Raji (cell line): Measurements from ENCODE around the gene TMEM59L.

Experiments used
- POLR2A ChIP-seq: IDR thresholded peaks from 2 replicates; pipeline ENCODE4 v1.6.1; 2011; ENCODE audit warnings: low read depth, low read length, control low read depth; ENCODE audit not compliant: insufficient read depth

The TMEM59L gene

GRCh38 chr19:18637673-18638630 is 25.3 kb downstream of the TMEM59L start:
- no peak for TF ChIP-seq POLR2A

- no peak for TF ChIP-seq POLR2A
Observed at GRCh38 chr19:18639706-18640243, 27.1 kb downstream of the TMEM59L start.

DNA sequence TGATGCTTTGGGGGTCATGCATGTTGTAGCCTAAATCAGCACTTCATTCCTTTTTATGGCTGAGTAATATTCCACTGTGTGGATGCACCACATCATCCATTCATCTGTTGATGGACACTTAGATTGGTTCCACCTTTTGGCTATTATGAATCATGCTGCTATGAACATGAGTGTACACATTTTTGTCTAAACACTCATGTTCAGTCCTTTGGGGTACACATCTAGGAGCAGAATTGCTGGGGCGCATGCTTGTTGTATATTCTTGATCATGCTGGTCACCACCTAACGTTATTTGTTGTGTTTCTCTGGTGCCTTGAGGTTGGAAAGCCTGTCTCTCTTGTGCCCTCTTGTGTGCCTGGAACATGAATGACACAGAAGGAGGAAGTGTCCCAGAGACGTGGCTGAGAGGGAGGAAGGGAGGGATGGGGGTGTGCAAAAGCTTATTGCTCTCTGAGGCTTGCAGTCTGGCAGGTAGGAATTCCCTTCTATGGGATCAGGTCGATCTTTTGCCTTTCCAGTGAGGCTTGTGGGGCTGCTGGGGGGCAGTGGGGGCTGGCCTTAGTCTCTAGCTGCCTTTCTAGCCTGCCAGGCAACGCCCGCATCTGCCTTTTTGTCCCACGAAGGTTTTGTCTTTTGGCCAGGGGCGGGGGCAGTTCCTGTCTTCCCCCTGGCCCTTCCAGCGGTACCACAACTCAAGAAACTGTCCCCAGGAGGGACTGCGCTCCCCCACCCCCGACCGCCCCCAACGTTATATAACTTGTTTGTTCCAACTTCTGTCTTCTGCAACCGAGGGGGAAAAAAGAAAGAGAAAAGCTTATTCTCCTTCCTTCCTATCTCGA is 31.7 kb downstream of the TMEM59L start:
- no peak for TF ChIP-seq POLR2A

DNA sequence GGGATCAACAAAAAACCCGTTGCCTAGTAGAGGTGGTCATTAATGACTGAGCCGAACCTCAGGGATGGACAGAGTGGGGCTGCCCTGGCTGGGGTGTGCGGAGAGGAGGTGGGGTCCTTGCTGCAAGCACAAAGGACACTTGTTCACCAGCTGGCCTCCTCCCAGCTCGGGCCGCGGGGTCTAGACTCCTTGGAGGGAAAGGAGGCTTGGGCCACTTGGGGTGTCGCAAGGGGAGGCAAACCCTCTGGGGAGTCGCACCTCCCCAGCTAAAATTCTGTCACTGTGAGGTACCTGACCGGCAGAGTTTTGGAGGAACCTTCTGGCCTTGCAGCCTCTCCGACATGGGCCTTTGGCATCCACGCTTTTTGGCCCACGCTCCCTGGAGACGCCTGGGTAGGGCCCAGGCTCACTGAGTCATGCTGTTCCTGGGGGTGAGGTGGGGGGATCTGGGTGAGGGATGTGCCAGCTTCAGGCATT is 32.4 kb downstream of the TMEM59L start:
- TF ChIP-seq POLR2A: no peak

- TF ChIP-seq POLR2A: no peak
Observed at GRCh38 chr19:18646535-18647370, 34.1 kb downstream of the TMEM59L start.

- no peak for TF ChIP-seq POLR2A
Observed at GRCh38 chr19:18647371-18647767, 34.7 kb downstream of the TMEM59L start.

- no peak for TF ChIP-seq POLR2A
Observed at GRCh38 chr19:18647807-18648206, 35.1 kb downstream of the TMEM59L start.

GRCh38 chr19:18648973-18649315 is 36.3 kb downstream of the TMEM59L start:
- no peak for TF ChIP-seq POLR2A

DNA sequence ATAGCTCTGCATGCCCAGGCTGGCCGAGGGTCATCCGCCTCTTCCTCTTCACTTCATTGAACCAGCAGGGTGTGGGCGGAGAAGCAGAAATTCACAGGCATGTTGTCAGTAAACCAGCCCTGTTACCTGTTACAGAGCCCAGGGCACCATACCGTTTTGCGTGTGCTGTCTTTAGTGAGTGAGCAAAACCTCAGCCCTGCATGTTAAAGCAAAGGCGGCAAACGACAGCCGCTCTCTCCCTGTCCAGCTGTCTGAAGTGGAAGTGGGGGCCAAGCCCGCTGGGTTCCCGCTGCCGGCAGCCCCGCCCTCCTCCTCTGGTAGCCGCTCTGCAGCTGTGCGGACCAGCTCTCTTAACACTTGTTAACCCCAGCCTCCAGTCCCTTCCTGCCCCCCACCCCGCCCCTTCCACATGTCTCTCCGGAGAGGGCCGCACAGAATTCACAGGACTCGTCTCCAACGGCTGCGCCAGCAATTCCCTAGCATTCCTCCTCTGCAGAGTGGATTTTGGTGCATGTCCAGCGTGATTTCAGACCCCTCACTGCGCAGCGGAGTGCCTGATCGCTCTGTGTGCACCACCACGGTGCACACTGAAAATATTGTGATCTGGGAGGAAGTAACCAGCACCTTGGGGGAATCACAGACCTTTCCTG is 36.8 kb downstream of the TMEM59L start:
- no peak for TF ChIP-seq POLR2A

GRCh38 chr19:18650021-18650390 is 37.3 kb downstream of the TMEM59L start:
- no peak for TF ChIP-seq POLR2A

DNA sequence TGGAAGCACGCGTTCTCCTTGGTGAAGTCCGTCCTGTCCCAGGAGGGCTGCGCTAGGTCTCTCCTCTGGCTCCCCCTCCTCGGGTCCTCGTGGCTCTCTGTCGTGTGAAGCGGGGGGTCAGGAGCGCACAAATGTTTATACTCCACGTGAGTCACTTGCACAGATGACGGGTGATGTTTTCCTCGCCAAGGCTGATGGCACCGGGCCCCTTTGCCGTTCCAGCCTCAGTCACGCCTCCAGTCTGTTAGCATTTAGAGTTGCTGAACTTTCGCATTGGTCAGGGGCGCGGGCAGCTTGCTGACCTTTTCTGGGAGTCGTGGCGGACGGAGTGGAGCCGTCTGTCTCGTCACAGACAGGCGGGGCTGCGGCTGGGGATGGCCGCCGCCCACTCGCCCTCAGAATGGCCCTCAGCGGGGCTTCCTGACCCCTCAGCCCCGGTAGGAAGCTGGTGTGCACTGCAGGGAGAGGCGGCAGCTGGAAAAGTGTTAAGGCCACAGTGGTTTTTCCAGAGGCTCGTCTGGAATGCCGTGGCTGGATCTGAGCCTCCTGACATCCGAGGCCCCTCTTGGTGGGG is 37.9 kb downstream of the TMEM59L start:
- no peak for TF ChIP-seq POLR2A

GRCh38 chr19:18651300-18651699 is 38.6 kb downstream of the TMEM59L start:
- no peak for TF ChIP-seq POLR2A

GRCh38 chr19:18651733-18652132 is 39.1 kb downstream of the TMEM59L start:
- no peak for TF ChIP-seq POLR2A

DNA sequence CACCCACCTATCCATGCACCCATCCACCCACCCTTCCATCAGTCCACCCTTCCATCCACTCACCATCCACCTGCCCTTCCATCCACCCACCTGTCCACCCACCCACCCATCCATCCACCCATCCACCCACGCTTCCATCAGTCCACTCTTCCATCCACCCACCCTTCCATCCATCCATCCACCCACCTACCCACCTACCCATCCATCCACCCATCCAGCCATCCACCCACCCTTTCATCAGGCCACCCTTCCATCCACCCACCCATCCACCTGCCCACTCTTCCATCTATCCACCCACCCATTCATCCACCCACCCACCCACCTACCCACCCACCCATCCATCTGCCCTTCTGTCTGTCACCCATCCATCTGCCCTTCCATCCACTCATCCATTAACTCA is 41.2 kb downstream of the TMEM59L start:
- no peak for TF ChIP-seq POLR2A
